ENCODE data around the gene GPX6. TPM values are rescaled to one million over a fixed set of nuclear protein-coding genes. Genes with fewer than 3 reads are reported as not detected.
A peak's percentile ranks its signal among the peaks of the same experiment; 100 is the strongest.
"Not testable (repeated sequence)": the region's sequence is repeated elsewhere in the genome, so short reads cannot be mapped to it uniquely, and the experiment has no call there.

Gene GPX6
- total and polyA plus RNA-seq, 5 experiments from 2014 or later: not detected

DNA sequence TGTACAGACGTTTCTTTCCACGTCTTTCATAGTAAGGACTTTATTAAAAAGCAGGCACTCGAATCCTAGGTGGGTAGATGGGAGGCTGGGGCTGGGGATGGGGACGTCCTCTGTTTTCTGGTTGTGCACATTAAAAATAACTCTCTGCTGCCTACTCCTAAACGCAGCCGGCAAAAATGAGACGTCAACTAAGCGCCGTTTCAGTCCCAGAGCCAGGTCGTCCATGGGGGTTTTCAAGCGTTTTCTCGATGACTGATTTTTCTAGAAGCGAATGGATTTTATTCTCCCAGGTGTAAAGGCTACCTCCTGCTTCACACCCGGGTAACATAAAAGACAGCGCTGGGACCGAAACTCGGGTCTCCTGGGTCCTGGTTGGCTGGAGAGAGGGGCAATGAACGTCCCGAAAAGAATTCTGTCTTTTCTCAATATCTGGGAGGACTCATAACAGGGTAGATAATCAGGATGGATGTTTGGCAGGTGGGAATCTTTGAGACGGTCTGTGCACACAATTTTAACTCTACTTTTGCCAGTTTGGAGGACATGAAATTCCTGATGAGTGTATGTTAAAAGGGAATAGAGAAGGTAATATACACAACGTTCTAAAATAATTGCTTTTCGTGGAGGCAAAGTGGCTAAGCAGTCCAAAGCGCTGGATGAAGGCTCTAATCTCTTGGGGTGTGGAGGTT lies 25.2 kb downstream of the GPX6 start:
- peak overlapping the region; percentile 32 to 95 (median 90) for H3K27ac Mint-ChIP-seq

DNA sequence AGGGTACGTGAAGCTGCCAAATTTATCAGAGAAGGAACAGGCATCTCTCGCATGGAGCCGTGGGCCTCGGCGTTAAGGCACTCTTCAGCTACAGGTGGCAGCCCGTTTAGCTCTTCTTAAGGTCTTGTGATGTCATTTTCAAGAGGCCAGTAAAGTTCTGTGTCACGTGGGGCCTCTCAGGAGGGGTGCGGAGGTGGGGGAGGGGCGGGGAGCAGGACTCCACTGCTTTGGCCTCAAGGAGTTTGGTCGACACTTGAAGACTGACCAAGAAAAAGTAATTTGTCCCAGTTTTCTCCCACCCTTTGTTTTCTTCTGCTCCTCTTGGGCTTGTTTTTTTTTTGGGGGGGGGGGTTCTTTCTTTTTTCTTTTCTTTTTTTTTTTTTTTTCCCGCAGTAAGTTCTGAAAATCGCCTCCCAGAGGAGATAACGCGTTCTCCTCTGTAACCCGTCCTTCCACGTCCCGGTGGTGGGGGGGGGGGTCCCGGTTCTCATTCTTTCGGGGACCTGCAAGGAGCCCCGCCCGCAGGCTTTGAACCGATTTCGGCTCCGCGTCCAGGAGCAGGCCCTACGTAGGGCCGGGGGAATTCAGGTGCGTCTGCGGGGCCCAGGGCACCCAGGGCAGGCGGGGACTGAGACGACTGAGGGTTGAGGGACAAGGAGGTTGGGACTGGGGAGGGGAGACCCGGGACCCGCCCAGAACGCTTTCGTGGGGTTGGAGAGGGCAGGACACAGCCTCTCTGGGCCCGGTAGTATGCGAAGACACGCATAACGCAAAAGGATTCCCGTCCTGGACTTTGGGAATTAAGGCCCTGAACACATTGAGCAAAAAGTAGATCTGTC lies 26.0 kb downstream of the GPX6 start:
- peak; percentile 78 to 84 for ATAC-seq
- Mint-ChIP-seq H3K27me3 (peaks cover 29 to 70% (median 48%) of the 10 kb centered on the region in 5 donors), H3K27ac (peak overlapping the region; percentile 73 to 95 (median 90)), H3K9me3 (peaks cover 0 to 12% (median 6%) of the 10 kb centered on the region in 9 donors), H3K4me3 (peak overlapping the region; percentile 70 to 90 (median 85)), H3K4me1 (peaks cover 17 to 27% (median 22%) of the 10 kb centered on the region in 4 donors), H3K36me3 (peaks cover 0 to 5% (median 5%) of the 10 kb centered on the region in 3 donors)
- peak; percentile 4 to 66 (median 52) for DNase-seq
- POLR2A ChIA-PET: interaction anchor here (0.6 to 1.2 kb wide), 4 partner anchors 46 to 1122 kb away, joined by 3 to 9 read pairs (median 5); partner anchors contain the start of gene ZSCAN23

More for the DNA sequence above, 25.2 kb downstream of the GPX6 start:
- Mint-ChIP-seq H3K27me3 (peaks cover 26 to 66% (median 42%) of the 10 kb centered on the region in 5 donors), H3K4me1 (peaks cover 17 to 27% (median 22%) of the 10 kb centered on the region in 4 donors), H3K9me3 (peaks cover 0 to 12% (median 5%) of the 10 kb centered on the region in 9 donors), H3K4me3 (peak overlapping the region; percentile 70 to 90 (median 85)), H3K36me3 (peaks cover 0 to 3% (median under 1%) of the 10 kb centered on the region in 3 donors)
- ATAC-seq (peak; percentile 39 to 51), DNase-seq (peak in 5 of 10 donors; percentile 6 to 33 (median 23))
- POLR2A ChIA-PET: no interaction called here

DNA sequence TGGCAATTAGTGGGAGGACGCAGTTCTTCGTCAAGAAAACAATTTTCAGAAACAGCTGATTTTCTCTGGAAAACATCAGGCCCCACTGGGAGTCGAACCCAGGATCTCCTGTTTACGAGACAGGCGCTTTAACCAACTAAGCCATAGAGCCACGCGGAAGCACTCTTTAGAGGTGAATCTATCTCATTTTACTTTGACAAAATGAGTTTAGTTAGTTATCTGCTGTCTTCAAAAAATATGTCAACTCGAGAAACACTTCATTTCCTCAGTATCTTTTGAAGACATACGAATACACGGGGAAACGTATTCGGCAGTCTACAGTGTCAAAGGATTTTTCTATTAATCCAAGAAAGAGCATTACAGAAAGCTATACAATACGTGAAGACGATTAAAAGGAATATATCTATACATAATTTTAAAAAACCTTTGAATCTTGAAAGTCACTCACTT lies 26.7 kb downstream of the GPX6 start:
- POLR2A ChIA-PET: interaction anchor here (0.6 to 1.2 kb wide), 5 partner anchors 37 to 1123 kb away, joined by 3 to 9 read pairs (median 4); partner anchors contain the start of gene ZSCAN23
- Mint-ChIP-seq H3K27me3 (peaks cover 26 to 67% (median 48%) of the 10 kb centered on the region in 5 donors), H3K36me3 (peaks cover 0 to 5% (median 5%) of the 10 kb centered on the region in 3 donors), H3K9me3 (peaks cover 0 to 12% (median 6%) of the 10 kb centered on the region in 9 donors), H3K4me1 (peaks cover 17 to 27% (median 22%) of the 10 kb centered on the region in 4 donors), H3K27ac (peak overlapping the region; percentile 73 to 95 (median 90)), H3K4me3 (peak overlapping the region; percentile 70 to 90 (median 85))
- peak in 5 of 10 donors; percentile 24 to 55 (median 51) for DNase-seq
- peak; percentile 30 to 42 for ATAC-seq

DNA sequence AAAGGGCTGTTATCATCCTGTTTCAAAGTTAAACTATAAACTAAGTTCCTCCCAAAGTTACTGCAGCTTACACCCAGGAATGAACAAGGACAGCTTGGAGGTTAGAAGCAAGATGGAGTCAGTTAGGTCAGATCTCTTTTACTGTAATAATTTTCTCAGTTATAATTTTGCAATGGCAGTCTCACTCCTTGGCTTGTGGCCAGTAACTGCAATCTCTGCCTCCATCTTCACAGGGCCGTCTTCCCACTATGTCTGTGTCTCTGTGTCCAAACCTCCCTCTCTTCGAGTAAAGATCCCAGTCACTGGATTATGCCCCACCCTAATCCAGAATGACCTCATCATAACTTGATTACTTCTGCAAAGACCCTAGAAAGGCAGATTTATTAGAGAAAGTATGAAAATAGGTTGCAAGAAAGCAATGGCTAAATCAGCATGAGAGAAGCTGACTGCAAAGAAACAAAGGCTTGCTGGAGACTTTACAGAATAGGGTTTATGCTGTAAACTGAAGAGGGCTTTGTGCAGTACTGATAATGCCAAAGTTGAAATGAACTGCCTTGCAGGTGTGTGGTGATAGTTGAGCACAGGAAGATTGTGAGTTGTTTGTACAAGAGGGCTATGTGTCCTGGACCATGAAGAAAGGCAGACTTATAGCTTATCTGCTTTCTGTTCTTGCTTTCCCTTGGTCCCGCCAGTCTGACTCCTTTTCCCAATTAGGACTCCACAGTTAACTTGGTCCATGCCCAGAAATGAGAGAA lies 28.4 kb downstream of the GPX6 start:
- no peak overlapping the region for H3K4me3 Mint-ChIP-seq
- H3K27me3 Mint-ChIP-seq: peaks cover 28 to 66% (median 36%) of the 10 kb centered on the region in 5 donors
- ATAC-seq: no peak
- peaks cover 0 to 5% (median 5%) of the 10 kb centered on the region in 3 donors for H3K36me3 Mint-ChIP-seq
- POLR2A ChIA-PET: no interaction called here
- peaks cover 17 to 27% (median 22%) of the 10 kb centered on the region in 4 donors for H3K4me1 Mint-ChIP-seq
- H3K9me3 Mint-ChIP-seq: peaks cover 0 to 12% (median 6%) of the 10 kb centered on the region in 9 donors
- peak overlapping the region in 1 of 10 donors; percentile 33 for H3K27ac Mint-ChIP-seq
- no peak for DNase-seq

DNA sequence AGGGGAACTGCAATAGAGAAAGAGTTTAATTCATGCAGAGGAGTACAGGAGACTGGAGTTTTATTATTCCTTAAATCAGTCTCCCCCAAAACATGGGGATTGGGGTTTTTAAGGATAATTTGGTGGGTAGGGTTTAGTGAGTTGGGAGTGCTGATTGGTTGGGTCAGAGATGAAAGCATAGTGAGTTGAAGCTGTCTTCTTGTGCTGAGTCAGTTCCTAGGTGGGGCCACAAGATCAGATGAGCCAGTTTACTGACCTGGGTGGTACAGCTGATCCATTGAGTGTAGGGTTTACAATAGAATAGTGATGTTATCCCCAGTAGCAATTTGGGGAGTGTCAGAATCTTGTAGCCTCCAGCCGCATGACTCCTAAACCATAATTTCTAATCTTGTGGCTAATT lies 29.1 kb downstream of the GPX6 start:
- peaks cover 0 to 10% (median 5%) of the 10 kb centered on the region in 3 donors for H3K36me3 Mint-ChIP-seq
- DNase-seq: no peak
- POLR2A ChIA-PET: no interaction called here
- no peak overlapping the region for H3K4me3 Mint-ChIP-seq
- peaks cover 11 to 24% (median 19%) of the 10 kb centered on the region in 4 donors for H3K4me1 Mint-ChIP-seq
- ATAC-seq: no peak
- no peak overlapping the region for H3K27ac Mint-ChIP-seq
- H3K27me3 Mint-ChIP-seq: peaks cover 24 to 66% (median 36%) of the 10 kb centered on the region in 5 donors
- peaks cover 0 to 12% (median 6%) of the 10 kb centered on the region in 9 donors for H3K9me3 Mint-ChIP-seq

DNA sequence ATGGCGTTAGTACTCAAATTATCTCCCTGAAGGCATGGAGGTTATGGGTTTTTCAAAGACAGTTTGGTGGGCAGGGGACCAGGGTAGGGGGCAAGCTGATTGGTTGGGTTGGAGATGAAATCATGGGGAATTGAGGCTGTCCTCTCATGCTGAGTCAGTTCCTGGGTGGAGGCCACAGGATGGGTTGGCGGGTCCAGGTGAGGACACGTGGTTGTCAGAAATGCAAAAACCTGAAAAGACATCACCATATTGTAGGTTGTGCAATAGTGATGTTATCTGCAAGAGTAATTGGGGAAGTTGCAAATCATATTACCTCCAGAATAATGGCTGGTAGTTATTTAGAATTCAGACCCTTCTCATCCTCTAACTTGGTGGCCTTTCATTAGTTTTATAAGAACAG lies 30.1 kb downstream of the GPX6 start:
- no peak for ATAC-seq
- H3K36me3 Mint-ChIP-seq: peaks cover 0 to 10% (median 5%) of the 10 kb centered on the region in 3 donors
- peaks cover 9 to 18% (median 15%) of the 10 kb centered on the region in 4 donors for H3K4me1 Mint-ChIP-seq
- H3K27me3 Mint-ChIP-seq: peaks cover 21 to 69% (median 40%) of the 10 kb centered on the region in 5 donors
- POLR2A ChIA-PET: no interaction called here
- peaks cover 0 to 12% (median 6%) of the 10 kb centered on the region in 9 donors for H3K9me3 Mint-ChIP-seq
- no peak for DNase-seq
- H3K27ac Mint-ChIP-seq: no peak overlapping the region
- no peak overlapping the region for H3K4me3 Mint-ChIP-seq

DNA sequence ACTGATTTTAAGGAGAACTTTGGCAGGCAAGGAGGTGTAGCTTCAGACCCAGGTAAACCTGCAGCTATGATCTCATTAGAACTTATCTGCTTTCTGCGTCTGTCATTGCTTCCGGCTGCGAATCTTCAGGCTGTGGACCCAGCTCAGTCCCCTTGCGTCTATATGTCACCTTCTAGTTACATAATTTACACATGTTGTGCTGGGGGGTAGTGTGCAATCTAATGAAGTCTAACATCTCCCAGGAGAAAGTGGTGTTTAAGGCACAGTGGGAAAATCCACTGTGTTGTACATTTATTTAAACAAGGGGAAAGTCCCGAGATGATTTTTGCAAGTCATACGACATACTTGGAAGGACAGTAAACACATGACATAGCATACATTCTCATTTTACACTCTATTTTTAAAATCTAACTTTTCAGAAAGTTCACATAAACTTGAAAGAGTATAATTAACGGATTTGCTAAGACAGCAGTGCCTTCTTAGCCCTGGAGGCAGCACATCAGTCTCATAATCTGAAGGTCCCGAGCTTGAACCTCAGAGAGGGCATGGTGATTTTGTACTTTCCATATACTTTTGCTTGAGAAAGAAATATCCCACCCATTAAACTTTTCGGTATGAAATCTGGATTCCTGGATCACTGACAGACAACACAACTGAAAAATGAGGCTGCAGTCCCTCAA lies 35.2 kb downstream of the GPX6 start:
- Mint-ChIP-seq H3K4me3 (no peak overlapping the region), H3K4me1 (peaks cover 0 to 11% (median 5%) of the 10 kb centered on the region in 4 donors), H3K27me3 (peaks cover 37 to 73% (median 64%) of the 10 kb centered on the region in 5 donors), H3K27ac (no peak overlapping the region), H3K9me3 (peaks cover 0 to 6% (median 0%) of the 10 kb centered on the region in 9 donors), H3K36me3 (peaks cover 0 to 6% (median 5%) of the 10 kb centered on the region in 3 donors)
- ATAC-seq (no peak), DNase-seq (no peak)
- POLR2A ChIA-PET: no interaction called here

DNA sequence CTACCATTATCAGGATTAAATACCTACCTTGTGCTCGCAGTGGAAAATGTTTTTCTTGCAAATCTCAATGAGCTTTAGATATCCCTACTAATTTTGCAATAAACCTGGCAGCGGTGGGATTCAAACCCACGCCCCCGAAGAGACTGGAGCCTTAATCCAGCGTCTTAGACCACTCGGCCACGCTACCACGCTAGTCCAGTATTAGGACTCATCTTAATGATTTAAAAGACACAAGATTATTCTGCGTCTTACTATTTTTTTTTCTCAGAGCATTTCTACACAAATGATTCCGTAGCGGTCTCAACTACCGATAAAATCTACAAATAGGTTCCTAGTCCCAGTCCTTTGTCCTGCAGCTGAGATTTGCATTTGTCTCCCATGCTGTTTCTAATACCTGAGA lies 37.1 kb downstream of the GPX6 start:
- Mint-ChIP-seq H3K27ac (no peak overlapping the region), H3K27me3 (peaks cover 34 to 74% (median 65%) of the 10 kb centered on the region in 5 donors), H3K9me3 (peaks cover 0 to 2% (median 0%) of the 10 kb centered on the region in 9 donors), H3K4me1 (peaks cover 0 to 19% (median 9%) of the 10 kb centered on the region in 4 donors), H3K4me3 (peak overlapping the region in 5 of 10 donors; percentile 36 to 64 (median 46)), H3K36me3 (peaks cover 0 to 5% (median 0%) of the 10 kb centered on the region in 3 donors)
- POLR2A ChIA-PET: no interaction called here
- ATAC-seq (no peak), DNase-seq (no peak)

DNA sequence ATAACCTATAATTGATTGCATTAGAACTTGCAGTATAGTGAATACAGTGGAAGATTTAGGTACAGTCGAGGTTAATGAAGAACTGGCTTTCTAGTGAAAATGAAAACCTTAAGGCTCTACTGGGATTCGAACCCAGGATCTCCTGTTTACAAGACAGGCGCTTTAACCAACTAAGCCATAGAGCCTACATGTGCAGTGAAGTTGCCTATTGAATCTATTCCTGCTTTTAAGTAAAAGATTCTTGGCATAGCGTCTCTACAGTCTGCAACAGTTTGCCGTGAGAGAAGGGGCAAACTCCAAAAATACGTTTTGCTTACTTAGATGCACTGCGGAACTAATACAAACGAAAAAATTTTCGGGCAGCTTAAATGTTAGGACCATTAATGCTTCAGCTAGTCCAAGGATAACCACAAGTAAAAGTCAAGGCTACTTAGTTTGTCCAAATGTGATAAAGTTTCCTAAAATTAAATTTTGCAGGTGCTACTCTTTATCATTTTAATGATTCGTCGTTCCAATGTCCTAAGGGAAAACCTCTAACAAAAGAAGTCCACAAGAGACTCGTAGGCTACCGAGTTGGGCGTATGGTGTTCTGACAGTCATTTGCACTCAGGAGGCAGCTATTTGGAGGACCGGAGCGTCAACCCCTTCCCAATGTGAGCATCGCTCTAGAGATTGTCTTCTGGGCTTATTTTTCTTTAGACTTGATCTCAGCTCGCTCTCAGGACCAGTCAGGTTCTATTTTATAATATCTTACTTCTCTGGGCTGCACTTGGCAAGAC lies 41.0 kb downstream of the GPX6 start:
- peak in 4 of 10 donors; percentile 17 to 43 (median 34) for DNase-seq
- peaks cover 0 to 19% (median 9%) of the 10 kb centered on the region in 4 donors for H3K4me1 Mint-ChIP-seq
- peak; percentile 35 to 75 for ATAC-seq
- POLR2A ChIA-PET: no interaction called here
- peak overlapping the region in 8 of 10 donors; percentile 5 to 76 (median 44) for H3K4me3 Mint-ChIP-seq
- no peak overlapping the region for H3K27ac Mint-ChIP-seq
- H3K9me3 Mint-ChIP-seq: peaks cover 0 to 5% (median 0%) of the 10 kb centered on the region in 9 donors
- H3K27me3 Mint-ChIP-seq: peaks cover 26 to 68% (median 52%) of the 10 kb centered on the region in 5 donors
- H3K36me3 Mint-ChIP-seq: peaks cover 0 to 9% (median 6%) of the 10 kb centered on the region in 3 donors

DNA sequence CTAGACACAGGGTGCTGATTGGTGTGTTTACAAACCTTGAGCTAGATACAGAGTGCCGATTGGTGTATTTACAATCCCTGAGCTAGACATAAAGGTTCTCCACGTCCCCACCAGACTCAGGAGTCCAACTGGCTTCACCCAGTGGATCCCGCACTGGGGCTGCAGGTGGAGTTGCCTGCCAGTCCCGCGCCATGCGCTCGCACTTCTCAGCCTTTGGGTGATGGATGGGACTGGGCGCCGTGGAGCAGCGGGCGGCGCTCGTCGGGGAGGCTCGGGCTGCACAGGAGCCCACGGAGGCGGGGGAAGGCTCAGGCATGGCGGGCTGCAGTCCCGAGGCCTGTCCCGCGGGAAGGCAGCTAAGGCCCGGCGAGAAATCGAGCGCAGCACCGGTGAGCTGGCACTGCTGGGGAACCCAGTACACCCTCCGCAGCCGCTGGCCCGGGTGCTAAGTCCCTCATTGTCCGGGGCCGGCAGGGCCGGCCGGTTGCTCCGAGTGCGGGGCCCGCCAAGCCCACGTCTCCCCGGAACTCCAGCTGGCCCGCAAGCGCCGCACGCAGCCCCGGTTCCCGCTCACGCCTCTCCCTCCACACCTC lies 46.3 kb downstream of the GPX6 start:
- DNase-seq, H3K27ac Mint-ChIP-seq, H3K36me3 Mint-ChIP-seq, ATAC-seq, H3K4me3 Mint-ChIP-seq, POLR2A ChIA-PET, H3K4me1 Mint-ChIP-seq: not testable (repeated sequence)
- Mint-ChIP-seq H3K9me3 (peaks cover 0 to 10% (median 0%) of the 10 kb centered on the region in 9 donors), H3K27me3 (peaks cover 11 to 37% (median 22%) of the 10 kb centered on the region in 5 donors)

All from naive thymus-derived CD8-positive, alpha-beta T cell (primary cell).